Measurements from ENCODE around the gene GRIA1.

GRCh38 chr5:153711755-153712154 is 221.3 kb downstream of the GRIA1 start:
- TF ChIP-seq CTCF (conservative IDR thresholded peaks at IDR 0.05; ENCODE audit: low read depth, low read length) = peak; percentile 48
- no peak for TF ChIP-seq CEBPB (IDR thresholded peaks at IDR 0.05; ENCODE audit: low read depth, low read length)
- no peak for TF ChIP-seq BHLHE40 (IDR thresholded peaks at IDR 0.05; ENCODE audit: low read depth, low read length)
- TF ChIP-seq POLR2A (IDR thresholded peaks at IDR 0.05; ENCODE audit: low read depth, low read length) = no peak
- TF ChIP-seq RAD21 (IDR thresholded peaks at IDR 0.05; ENCODE audit: low read length) = peak; percentile 54
- no peak for TF ChIP-seq USF2 (IDR thresholded peaks at IDR 0.05; ENCODE audit: low read depth, low read length)
- no peak for TF ChIP-seq RCOR1 (IDR thresholded peaks at IDR 0.05; ENCODE audit: insufficient replicate concordance, low read length)
- peak; percentile 45 for TF ChIP-seq SMC3 (IDR thresholded peaks at IDR 0.05; ENCODE audit: low read depth, low read length)
- no peak for TF ChIP-seq RFX5 (IDR thresholded peaks at IDR 0.05; ENCODE audit: low read depth, low read length)
- no peak for TF ChIP-seq NFE2L2 (IDR thresholded peaks at IDR 0.05; ENCODE audit: low read depth, low read length)
- no peak for TF ChIP-seq MAFK (IDR thresholded peaks at IDR 0.05; ENCODE audit: low read depth, low read length)
- TF ChIP-seq ELK1 (IDR thresholded peaks at IDR 0.05; ENCODE audit: borderline replicate concordance, low read depth, low read length) = no peak
- TF ChIP-seq CHD1 (IDR thresholded peaks at IDR 0.05; ENCODE audit: low read depth, low read length) = no peak
- no peak for TF ChIP-seq MXI1 (IDR thresholded peaks at IDR 0.05; ENCODE audit: borderline replicate concordance, low read depth, low read length)
